IMR-90 (cell line): ENCODE results near the gene ANK3.
"Not testable (repeated sequence)": the region's sequence is repeated elsewhere in the genome, so short reads cannot be mapped to it uniquely, and the experiment has no call there.

Experiments used
- CEBPB ChIP-seq: IDR thresholded peaks from 2 replicates; pipeline ENCODE4 v1.6.1; 2012; ENCODE audit warnings: low read depth, low read length, improper control_type of control experiment
- POLR2A ChIP-seq: IDR thresholded peaks from 2 replicates; pipeline ENCODE4 v1.6.1; 2012; ENCODE audit warnings: mild to moderate bottlenecking, low read depth, low read length
- RFX5 ChIP-seq: IDR thresholded peaks from 2 replicates; pipeline ENCODE4 v1.8.0; 2012; ENCODE audit warnings: low read depth, mild to moderate bottlenecking, low read length, moderate library complexity
- TF ChIP-seq, protein P1 (sequence below): conservative IDR thresholded peaks from 2 replicates; pipeline ENCODE4 v1.5.1; 2012; ENCODE audit warnings: mild to moderate bottlenecking, low read depth, low read length, improper control_type of control experiment

DNA sequence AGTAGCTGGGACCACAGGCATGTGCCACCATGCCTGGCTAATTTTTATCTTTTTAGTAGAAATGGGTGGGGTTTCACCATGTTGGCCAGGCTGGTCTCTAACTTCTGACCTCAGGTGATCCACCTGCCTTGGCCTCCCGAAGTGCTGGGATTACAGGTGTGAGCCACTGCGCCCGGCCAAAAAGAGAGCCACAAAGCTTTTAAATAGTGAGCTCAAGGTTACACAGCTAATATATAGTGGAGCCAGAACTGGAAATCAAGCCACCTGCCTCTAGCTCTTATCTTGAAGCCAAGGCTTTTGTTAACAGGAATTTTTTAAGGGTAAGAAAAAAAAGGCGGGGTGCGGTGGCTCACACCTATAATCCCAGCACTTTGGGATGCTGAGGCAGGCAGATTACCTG is 354.3 kb downstream of the ANK3 start:
- TF ChIP-seq, protein P1, sequence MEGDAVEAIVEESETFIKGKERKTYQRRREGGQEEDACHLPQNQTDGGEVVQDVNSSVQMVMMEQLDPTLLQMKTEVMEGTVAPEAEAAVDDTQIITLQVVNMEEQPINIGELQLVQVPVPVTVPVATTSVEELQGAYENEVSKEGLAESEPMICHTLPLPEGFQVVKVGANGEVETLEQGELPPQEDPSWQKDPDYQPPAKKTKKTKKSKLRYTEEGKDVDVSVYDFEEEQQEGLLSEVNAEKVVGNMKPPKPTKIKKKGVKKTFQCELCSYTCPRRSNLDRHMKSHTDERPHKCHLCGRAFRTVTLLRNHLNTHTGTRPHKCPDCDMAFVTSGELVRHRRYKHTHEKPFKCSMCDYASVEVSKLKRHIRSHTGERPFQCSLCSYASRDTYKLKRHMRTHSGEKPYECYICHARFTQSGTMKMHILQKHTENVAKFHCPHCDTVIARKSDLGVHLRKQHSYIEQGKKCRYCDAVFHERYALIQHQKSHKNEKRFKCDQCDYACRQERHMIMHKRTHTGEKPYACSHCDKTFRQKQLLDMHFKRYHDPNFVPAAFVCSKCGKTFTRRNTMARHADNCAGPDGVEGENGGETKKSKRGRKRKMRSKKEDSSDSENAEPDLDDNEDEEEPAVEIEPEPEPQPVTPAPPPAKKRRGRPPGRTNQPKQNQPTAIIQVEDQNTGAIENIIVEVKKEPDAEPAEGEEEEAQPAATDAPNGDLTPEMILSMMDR: not testable (repeated sequence)
- TF ChIP-seq RFX5, CEBPB, POLR2A: not testable (repeated sequence)
